H9 (cell line): Measurements from ENCODE around the gene LGALS9C. TPM values are rescaled to one million over a fixed set of nuclear protein-coding genes. Genes with fewer than 3 reads are reported as not detected.
"Not testable (repeated sequence)": the region's sequence is repeated elsewhere in the genome, so short reads cannot be mapped to it uniquely, and the experiment has no call there.

Experiments
- DNase-seq: peaks from one replicate; pipeline ENCODE4 v3.0.0-alpha.2; 2017
- H2AFZ ChIP-seq: one replicate; pipeline ENCODE4 v1.6.1; 2013; ENCODE audit warnings: mild to moderate bottlenecking, low read length, control low read depth, moderate library complexity
- H2AK5ac ChIP-seq: 2 replicates; pipeline ENCODE4 v1.6.1; 2013; ENCODE audit warnings: low read length, control low read depth, mixed read lengths; ENCODE audit not compliant: insufficient read length
- H2BK120ac ChIP-seq: one replicate; pipeline ENCODE4 v1.6.1; 2013; ENCODE audit warnings: low read depth, mild to moderate bottlenecking, low read length, control low read depth, inconsistent platforms; ENCODE audit not compliant: poor library complexity, severe bottlenecking
- H2BK12ac ChIP-seq: 2 replicates; pipeline ENCODE4 v1.6.1; 2013; ENCODE audit warnings: low read length, control low read depth, mixed read lengths, low read depth; ENCODE audit not compliant: insufficient read length
- H2BK15ac ChIP-seq: 2 replicates; pipeline ENCODE4 v1.6.1; 2013; ENCODE audit warnings: low read depth, low read length, control low read depth
- H2BK20ac ChIP-seq: one replicate; pipeline ENCODE4 v1.6.1; 2013; ENCODE audit warnings: low read depth, mild to moderate bottlenecking, low read length, control low read depth, inconsistent platforms; ENCODE audit not compliant: poor library complexity, severe bottlenecking
- H2BK5ac ChIP-seq: 2 replicates; pipeline ENCODE4 v1.6.1; 2013; ENCODE audit warnings: low read length, control low read depth, mixed read lengths; ENCODE audit not compliant: insufficient read length
- H3K14ac ChIP-seq: 2 replicates; pipeline ENCODE4 v1.6.1; 2013; ENCODE audit warnings: low read length, control low read depth; ENCODE audit not compliant: insufficient read depth
- H3K18ac ChIP-seq: 2 replicates; pipeline ENCODE4 v1.6.1; 2013; ENCODE audit warnings: low read depth, mild to moderate bottlenecking, mixed read lengths, low read length, control low read depth; ENCODE audit not compliant: insufficient read length
- H3K23ac ChIP-seq: 2 replicates; pipeline ENCODE4 v1.6.1; 2013; ENCODE audit warnings: low read length, control low read depth, mixed read lengths, low read depth; ENCODE audit not compliant: insufficient read length
- H3K23me2 ChIP-seq: 2 replicates; pipeline ENCODE4 v1.6.1; 2013; ENCODE audit warnings: low read depth, mild to moderate bottlenecking, mixed read lengths, low read length, control low read depth; ENCODE audit not compliant: insufficient read length, poor library complexity, severe bottlenecking
- H3K27ac ChIP-seq: 2 replicates; pipeline ENCODE4 v1.5.1; 2013; ENCODE audit warnings: low read length, control low read depth, mixed read lengths, low read depth; ENCODE audit not compliant: insufficient read length
- H3K27me3 ChIP-seq: 2 replicates; pipeline ENCODE4 v1.6.1; 2013; ENCODE audit warnings: low read length, control low read depth, inconsistent platforms; ENCODE audit not compliant: insufficient read depth
- H3K4ac ChIP-seq: 2 replicates; pipeline ENCODE4 v1.6.1; 2013; ENCODE audit warnings: low read depth, mild to moderate bottlenecking, control low read depth, inconsistent platforms, low read length, moderate library complexity
- H3K4me1 ChIP-seq: 2 replicates; pipeline ENCODE4 v1.6.1; 2013; ENCODE audit warnings: low read length, control low read depth, inconsistent platforms; ENCODE audit not compliant: insufficient read depth
- H3K4me2 ChIP-seq: 2 replicates; pipeline ENCODE4 v1.6.1; 2013; ENCODE audit warnings: low read length, control low read depth, mixed read lengths; ENCODE audit not compliant: insufficient read length, insufficient read depth
- H3K56ac ChIP-seq: 2 replicates; pipeline ENCODE4 v1.6.1; 2013; ENCODE audit warnings: low read depth, mild to moderate bottlenecking, mixed read lengths, low read length, control low read depth; ENCODE audit not compliant: insufficient read length
- H3K79me1 ChIP-seq: 2 replicates; pipeline ENCODE4 v1.6.1; 2013; ENCODE audit warnings: low read depth, mild to moderate bottlenecking, moderate library complexity, low read length, control low read depth, inconsistent platforms; ENCODE audit not compliant: insufficient read depth, poor library complexity, severe bottlenecking
- H3K79me2 ChIP-seq: 2 replicates; pipeline ENCODE4 v1.6.1; 2013; ENCODE audit warnings: low read length, control low read depth, inconsistent platforms; ENCODE audit not compliant: insufficient read depth
- H3K9ac ChIP-seq: 2 replicates; pipeline ENCODE4 v1.6.1; 2013; ENCODE audit warnings: low read length, control low read depth, mixed read lengths; ENCODE audit not compliant: insufficient read length; ENCODE audit errors: extremely low read depth
- H3K9me3 ChIP-seq: one replicate; pipeline ENCODE4 v1.6.1; 2013; ENCODE audit warnings: low read depth, low read length, inconsistent platforms; ENCODE audit not compliant: control insufficient read depth
- H3T11ph ChIP-seq: one replicate; pipeline ENCODE4 v1.6.1; 2013; ENCODE audit warnings: mild to moderate bottlenecking, low read length, control low read depth, inconsistent platforms
- H4K20me1 ChIP-seq: one replicate; pipeline ENCODE4 v1.6.1; 2013; ENCODE audit not compliant: control insufficient read depth, insufficient read length, insufficient read depth
- H4K5ac ChIP-seq: 2 replicates; pipeline ENCODE4 v1.6.1; 2013; ENCODE audit warnings: low read depth, mild to moderate bottlenecking, mixed read lengths, low read length, control low read depth; ENCODE audit not compliant: insufficient read length
- H4K8ac ChIP-seq: replicated peaks from 2 replicates; pipeline ENCODE4 v1.6.1; 2013; ENCODE audit warnings: low read length, control low read depth, mixed read lengths, low read depth; ENCODE audit not compliant: insufficient read length
- H4K91ac ChIP-seq: 2 replicates; pipeline ENCODE4 v1.6.1; 2013; ENCODE audit warnings: low read depth, mild to moderate bottlenecking, moderate library complexity, mixed read lengths, low read length, control low read depth; ENCODE audit not compliant: insufficient read length
- H3K27ac Mint-ChIP-seq, 3 experiments: 2 replicates in 2 of 3; 3 replicates in 1 of 3; pipeline ENCODE4 v1.8.0; 2020 to 2021; ENCODE audit warnings: mixed read lengths in 3 of 3, mild to moderate bottlenecking in 1 of 3, moderate library complexity in 1 of 3
- H3K27me3 Mint-ChIP-seq: 2 replicates; pipeline ENCODE4 v1.8.0; 2021; ENCODE audit warnings: low read depth, mild to moderate bottlenecking, moderate library complexity, mixed read lengths
- H3K36me3 Mint-ChIP-seq, 3 experiments: 2 replicates in 2 of 3; 3 replicates in 1 of 3; pipeline ENCODE4 v1.8.0; 2020 to 2021; ENCODE audit warnings: low read depth in 3 of 3, mixed read lengths in 3 of 3; ENCODE audit not compliant: insufficient read depth in 1 of 3
- H3K4me1 Mint-ChIP-seq, 2 experiments: 2 replicates each; pipeline ENCODE4 v1.8.0; 2020; ENCODE audit warnings: mixed read lengths in 2 of 2
- H3K4me3 Mint-ChIP-seq, 2 experiments: 2 replicates in 1 of 2; 3 replicates in 1 of 2; pipeline ENCODE4 v1.8.0; 2020 to 2021; ENCODE audit warnings: mild to moderate bottlenecking in 2 of 2, mixed read lengths in 2 of 2, moderate library complexity in 1 of 2
- H3K9me3 Mint-ChIP-seq, 2 experiments: 2 replicates in 1 of 2; 3 replicates in 1 of 2; pipeline ENCODE4 v1.8.0; 2020; ENCODE audit warnings: mild to moderate bottlenecking in 2 of 2, mixed read lengths in 2 of 2, moderate library complexity in 1 of 2
- WGBS: extraction: QIAGEN DNeasy Blood & Tissue Kit; methylation state at CpG from one replicate; pipeline ENCODE4 v1.1.7; 2013; ENCODE audit warnings: missing lambda C conversion rate, low lambda C conversion rate, mixed read lengths; ENCODE audit not compliant: insufficient read length; ENCODE audit errors: extremely low coverage; 5-methylcytosine and 5-hydroxymethylcytosine counted together
- total RNA-seq: library from RNA; stranded (reverse); gene quantifications from 2 replicates; pipeline ENCODE4 v1.2.1, GENCODE V29; 2021

LGALS9C gene
- total RNA-seq, 1 experiment from 2014 or later = not detected

GRCh38 chr17:18449833-18450232, 26.8 kb upstream of the LGALS9C start:
- not testable (repeated sequence) for H3K23me2 ChIP-seq, H2BK15ac ChIP-seq, H2AFZ ChIP-seq, H3K27me3 ChIP-seq, H3K9me3 ChIP-seq, H3K9me3 Mint-ChIP-seq, H3K4me1 ChIP-seq, DNase-seq, H2BK12ac ChIP-seq, H4K91ac ChIP-seq, H2BK20ac ChIP-seq, H3K79me2 ChIP-seq, H3K27me3 Mint-ChIP-seq, H3T11ph ChIP-seq, H4K5ac ChIP-seq, H3K18ac ChIP-seq, H3K27ac ChIP-seq, H3K79me1 ChIP-seq, H4K20me1 ChIP-seq, H3K14ac ChIP-seq, H3K4me1 Mint-ChIP-seq, H2BK5ac ChIP-seq, H3K23ac ChIP-seq, H3K4me3 Mint-ChIP-seq, H4K8ac ChIP-seq, H2AK5ac ChIP-seq, H3K4me2 ChIP-seq, H2BK120ac ChIP-seq, H3K27ac Mint-ChIP-seq, H3K4ac ChIP-seq, H3K56ac ChIP-seq, H3K36me3 Mint-ChIP-seq, H3K9ac ChIP-seq
- WGBS = no CpG with 5 or more reads among the region's 7 CpGs

GRCh38 chr17:18450998-18451397, 25.6 kb upstream of the LGALS9C start:
- not testable (repeated sequence) for H4K5ac ChIP-seq, H3K9me3 Mint-ChIP-seq, H3K27ac Mint-ChIP-seq, H3K23me2 ChIP-seq, H3K36me3 Mint-ChIP-seq, H4K8ac ChIP-seq, H2BK15ac ChIP-seq, H3K4me2 ChIP-seq, H3K56ac ChIP-seq, H2AK5ac ChIP-seq, H3T11ph ChIP-seq, H2BK120ac ChIP-seq, H3K79me1 ChIP-seq, H3K27ac ChIP-seq, H3K9me3 ChIP-seq, H3K9ac ChIP-seq, H2BK5ac ChIP-seq, H3K4me3 Mint-ChIP-seq, H4K91ac ChIP-seq, H3K27me3 Mint-ChIP-seq, H3K14ac ChIP-seq, H2BK20ac ChIP-seq, H3K4me1 Mint-ChIP-seq, H3K18ac ChIP-seq, H3K23ac ChIP-seq, H3K4ac ChIP-seq, H4K20me1 ChIP-seq, H2AFZ ChIP-seq, H2BK12ac ChIP-seq, H3K27me3 ChIP-seq, DNase-seq, H3K4me1 ChIP-seq, H3K79me2 ChIP-seq
- no CpG with 5 or more reads among the region's 7 CpGs for WGBS
